ENCODE results near the gene FREY1.

DNA sequence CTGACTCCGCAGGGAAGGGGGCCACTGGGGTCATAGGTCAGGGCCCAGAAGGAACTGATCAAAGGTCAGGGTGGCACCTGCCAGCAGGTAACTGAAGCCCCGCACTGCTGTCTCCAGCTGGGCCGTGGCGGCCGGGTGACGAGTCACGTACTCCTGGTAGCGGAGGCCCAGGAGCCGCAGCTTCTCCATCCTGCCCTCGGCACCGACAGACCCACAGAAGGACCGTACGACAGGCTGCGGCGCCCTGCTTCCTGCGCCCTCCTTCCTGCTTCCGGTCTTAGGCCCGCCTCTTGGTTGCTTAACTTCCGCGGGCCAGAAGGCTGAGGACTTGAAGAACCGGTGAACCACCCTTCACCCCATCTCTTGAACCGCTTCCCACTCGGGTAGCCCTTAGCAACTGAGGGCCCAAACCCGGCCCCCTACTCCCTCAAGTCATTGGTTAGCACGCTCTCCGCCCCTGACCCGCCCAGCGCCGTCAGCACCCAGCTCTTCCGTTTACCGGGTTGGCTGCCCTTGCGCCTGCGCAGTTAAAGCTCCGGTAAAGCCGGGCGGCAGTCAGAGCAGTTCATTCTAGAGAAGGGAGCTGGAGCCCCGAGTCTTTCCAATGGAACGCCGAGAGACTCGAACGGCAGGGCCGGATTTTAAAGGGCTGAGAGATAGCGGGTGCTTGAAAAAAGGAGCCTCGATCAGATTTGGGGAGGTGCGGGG is 10.7 kb upstream of the FREY1 start, which contains the start of gene PEX16:
- TF ChIP-seq, protein P1, sequence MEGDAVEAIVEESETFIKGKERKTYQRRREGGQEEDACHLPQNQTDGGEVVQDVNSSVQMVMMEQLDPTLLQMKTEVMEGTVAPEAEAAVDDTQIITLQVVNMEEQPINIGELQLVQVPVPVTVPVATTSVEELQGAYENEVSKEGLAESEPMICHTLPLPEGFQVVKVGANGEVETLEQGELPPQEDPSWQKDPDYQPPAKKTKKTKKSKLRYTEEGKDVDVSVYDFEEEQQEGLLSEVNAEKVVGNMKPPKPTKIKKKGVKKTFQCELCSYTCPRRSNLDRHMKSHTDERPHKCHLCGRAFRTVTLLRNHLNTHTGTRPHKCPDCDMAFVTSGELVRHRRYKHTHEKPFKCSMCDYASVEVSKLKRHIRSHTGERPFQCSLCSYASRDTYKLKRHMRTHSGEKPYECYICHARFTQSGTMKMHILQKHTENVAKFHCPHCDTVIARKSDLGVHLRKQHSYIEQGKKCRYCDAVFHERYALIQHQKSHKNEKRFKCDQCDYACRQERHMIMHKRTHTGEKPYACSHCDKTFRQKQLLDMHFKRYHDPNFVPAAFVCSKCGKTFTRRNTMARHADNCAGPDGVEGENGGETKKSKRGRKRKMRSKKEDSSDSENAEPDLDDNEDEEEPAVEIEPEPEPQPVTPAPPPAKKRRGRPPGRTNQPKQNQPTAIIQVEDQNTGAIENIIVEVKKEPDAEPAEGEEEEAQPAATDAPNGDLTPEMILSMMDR (conservative IDR thresholded peaks at IDR 0.05): no peak
- no peak for TF ChIP-seq EZH2 (IDR thresholded peaks at IDR 0.05; ENCODE audit: low read depth)

Data from PC-9 (cell line).